ENCODE results near the gene CREB3.

CREB3 gene

GRCh38 chr9:35731415-35732184 lies 866 bp upstream of the CREB3 start:
- H3K27ac ChIP-seq: peak overlapping the region; percentile 92 to 99
- peak overlapping the region; percentile 65 to 93 for H3K4me3 ChIP-seq
- no peaks in the 10 kb centered on the region for H3K27me3 ChIP-seq
- intact Hi-C loops (cut with DNase I; ENCODE audit: low total_unique reads): loop anchor here (1.0 kb wide), 1 partner anchor 72 kb away; no protein-coding TSS in a partner anchor
- H3K9me3 ChIP-seq: no peaks in the 10 kb centered on the region
- DNase-seq: peak in 1 of 2 donors; percentile 58
- peaks cover 0 to 75% (median 57%) of the 10 kb centered on the region in 4 donors for H3K4me1 ChIP-seq
- H3K36me3 ChIP-seq: peaks cover 19 to 22% (median 21%) of the 10 kb centered on the region in 3 donors
- no peak for TF ChIP-seq CTCF (IDR thresholded peaks at IDR 0.05)

GRCh38 chr9:35732800-35733541 lies 505 bp downstream of the CREB3 start:
- no peak for DNase-seq
- Histone ChIP-seq H3K27me3 (no peaks in the 10 kb centered on the region), H3K27ac (peak overlapping the region; percentile 92 to 99), H3K36me3 (peaks cover 32 to 36% (median 35%) of the 10 kb centered on the region in 3 donors), H3K4me1 (peaks cover 0 to 61% (median 46%) of the 10 kb centered on the region in 4 donors), H3K4me3 (peak overlapping the region; percentile 65 to 93), H3K9me3 (no peaks in the 10 kb centered on the region)
- intact Hi-C loops (cut with DNase I; ENCODE audit: low total_unique reads): loop anchor here (1.0 kb wide), 1 partner anchor 74 kb away; no protein-coding TSS in a partner anchor
- TF ChIP-seq CTCF (IDR thresholded peaks at IDR 0.05): no peak

GRCh38 chr9:35734096-35734495 lies 1.6 kb downstream of the CREB3 start:
- H3K4me3 ChIP-seq: no peak overlapping the region
- H3K27me3 ChIP-seq: no peaks in the 10 kb centered on the region
- H3K36me3 ChIP-seq: peaks cover 43 to 47% (median 46%) of the 10 kb centered on the region in 3 donors
- H3K27ac ChIP-seq: peak overlapping the region; percentile 92 to 99
- intact Hi-C loops (cut with DNase I; ENCODE audit: low total_unique reads): no loop called here
- peaks cover 0 to 50% (median 36%) of the 10 kb centered on the region in 4 donors for H3K4me1 ChIP-seq
- no peak for DNase-seq
- H3K9me3 ChIP-seq: no peaks in the 10 kb centered on the region
- TF ChIP-seq CTCF (IDR thresholded peaks at IDR 0.05): no peak

GRCh38 chr9:35736201-35736633 lies 3.8 kb downstream of the CREB3 start:
- peak in 1 of 2 donors; percentile 80 for DNase-seq
- Histone ChIP-seq H3K4me1 (peaks cover 0 to 29% (median 17%) of the 10 kb centered on the region in 4 donors), H3K27ac (peak overlapping the region in 1 of 2 donors; percentile 99), H3K4me3 (no peak overlapping the region), H3K36me3 (peaks cover 61 to 68% (median 67%) of the 10 kb centered on the region in 3 donors), H3K9me3 (no peaks in the 10 kb centered on the region), H3K27me3 (no peaks in the 10 kb centered on the region)
- TF ChIP-seq CTCF (IDR thresholded peaks at IDR 0.05): peak; percentile 75 to 82
- intact Hi-C loops (cut with DNase I; ENCODE audit: low total_unique reads): no loop called here

GRCh38 chr9:35737143-35737542 lies 4.7 kb downstream of the CREB3 start:
- H3K27ac ChIP-seq: no peak overlapping the region
- peaks cover 0 to 28% (median 17%) of the 10 kb centered on the region in 4 donors for H3K4me1 ChIP-seq
- H3K36me3 ChIP-seq: peaks cover 69 to 78% (median 77%) of the 10 kb centered on the region in 3 donors
- no peaks in the 10 kb centered on the region for H3K27me3 ChIP-seq
- no peak overlapping the region for H3K4me3 ChIP-seq
- DNase-seq: no peak
- H3K9me3 ChIP-seq: no peaks in the 10 kb centered on the region
- intact Hi-C loops (cut with DNase I; ENCODE audit: low total_unique reads): no loop called here
- no peak for TF ChIP-seq CTCF (IDR thresholded peaks at IDR 0.05)

Data from tibial artery (tissue), 4 donors.